Hematopoietic multipotent progenitor cell treated with erythropoietin and hydrocortisone succinate and interleukin-3 and kit ligand, for 8 days (in vitro differentiated cells): ENCODE measurements around the gene THEM5.

Experiments used
- DNase-seq: peaks from one replicate; pipeline ENCODE4 v3.0.0-alpha.2; 2015

THEM5 gene

DNA sequence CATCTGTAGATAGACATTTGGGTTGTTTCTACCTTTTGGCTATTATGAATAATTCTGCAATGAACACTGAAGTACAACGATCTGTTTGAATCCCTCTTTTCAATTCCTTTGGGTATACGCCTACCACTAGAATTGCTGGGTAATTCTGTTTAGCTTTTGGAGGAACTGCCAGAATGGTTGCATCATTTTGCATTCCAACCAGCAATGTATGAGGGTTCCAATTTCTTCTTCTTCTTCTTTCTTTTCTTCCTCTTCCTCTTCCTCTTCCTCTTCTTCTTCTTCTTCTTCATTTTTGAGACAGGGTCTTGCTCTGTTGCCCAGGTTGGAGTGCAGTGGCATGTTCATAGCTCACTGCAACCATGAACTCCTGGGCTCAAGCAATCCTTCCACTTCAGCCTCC is 13.8 kb upstream of the THEM5 start:
- DNase-seq, result no peak

- no peak for DNase-seq
Observed at GRCh38 chr1:151864411-151864810, 10.9 kb upstream of the THEM5 start.

GRCh38 chr1:151862604-151863003 is 9.1 kb upstream of the THEM5 start:
- peak; percentile 64 for DNase-seq

- no peak for DNase-seq
Observed at GRCh38 chr1:151860504-151861187, 7.1 kb upstream of the THEM5 start.

- DNase-seq, result no peak
Observed at GRCh38 chr1:151859891-151860293, 6.4 kb upstream of the THEM5 start.

GRCh38 chr1:151858886-151859665 is 5.6 kb upstream of the THEM5 start:
- no peak for DNase-seq

- DNase-seq, result no peak
Observed at GRCh38 chr1:151858030-151858746, 4.7 kb upstream of the THEM5 start.

- DNase-seq, result peak; percentile 55
Observed at GRCh38 chr1:151855933-151856332, 2.4 kb upstream of the THEM5 start.

DNA sequence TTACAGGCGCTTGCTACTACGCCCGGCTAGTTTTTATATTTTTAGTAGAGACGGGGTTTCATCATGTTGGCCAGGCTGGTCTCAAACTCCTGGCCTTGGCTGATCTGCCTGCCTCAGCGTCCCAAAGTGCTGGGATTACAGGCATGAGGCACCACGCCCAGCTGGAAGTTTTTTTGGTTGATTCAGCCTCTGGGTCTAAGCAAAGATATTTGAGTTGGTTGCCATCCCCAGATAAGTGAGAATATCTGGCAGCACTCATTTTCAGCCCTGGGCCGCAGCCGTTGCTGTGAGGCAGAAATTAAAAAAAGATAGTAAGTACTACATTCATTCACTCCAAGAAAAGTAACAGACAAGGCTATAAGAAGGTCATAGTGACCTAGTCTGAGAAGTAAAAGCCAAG is 2.0 kb upstream of the THEM5 start:
- peak; percentile 82 for DNase-seq

GRCh38 chr1:151854658-151855057 is 1.1 kb upstream of the THEM5 start:
- no peak for DNase-seq

- DNase-seq, result no peak
Observed at GRCh38 chr1:151852733-151853132, 779 bp downstream of the THEM5 start.

DNA sequence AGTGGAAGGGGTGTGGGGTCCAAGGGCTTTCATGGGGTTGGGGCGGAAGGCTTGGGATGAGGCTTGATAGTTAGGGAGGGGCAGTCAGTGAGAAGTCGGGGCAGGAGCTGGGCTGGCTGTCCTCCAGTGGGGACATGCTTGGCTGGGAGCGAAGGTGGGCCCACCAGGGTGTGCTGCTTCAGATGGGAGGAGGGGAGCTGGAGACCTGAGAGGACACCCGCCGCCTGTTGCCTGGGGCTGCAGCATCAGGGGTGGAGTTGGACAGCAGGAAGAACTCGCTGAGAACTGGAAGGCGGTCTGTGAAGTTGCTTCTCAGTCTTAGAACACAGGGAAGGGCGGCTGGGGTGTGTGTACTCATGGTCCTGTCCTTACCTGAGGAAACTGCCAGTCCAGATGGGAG is 1.6 kb downstream of the THEM5 start:
- no peak for DNase-seq

GRCh38 chr1:151849871-151850270 is 3.6 kb downstream of the THEM5 start:
- DNase-seq, result no peak

GRCh38 chr1:151849126-151849525 is 4.4 kb downstream of the THEM5 start:
- no peak for DNase-seq

DNA sequence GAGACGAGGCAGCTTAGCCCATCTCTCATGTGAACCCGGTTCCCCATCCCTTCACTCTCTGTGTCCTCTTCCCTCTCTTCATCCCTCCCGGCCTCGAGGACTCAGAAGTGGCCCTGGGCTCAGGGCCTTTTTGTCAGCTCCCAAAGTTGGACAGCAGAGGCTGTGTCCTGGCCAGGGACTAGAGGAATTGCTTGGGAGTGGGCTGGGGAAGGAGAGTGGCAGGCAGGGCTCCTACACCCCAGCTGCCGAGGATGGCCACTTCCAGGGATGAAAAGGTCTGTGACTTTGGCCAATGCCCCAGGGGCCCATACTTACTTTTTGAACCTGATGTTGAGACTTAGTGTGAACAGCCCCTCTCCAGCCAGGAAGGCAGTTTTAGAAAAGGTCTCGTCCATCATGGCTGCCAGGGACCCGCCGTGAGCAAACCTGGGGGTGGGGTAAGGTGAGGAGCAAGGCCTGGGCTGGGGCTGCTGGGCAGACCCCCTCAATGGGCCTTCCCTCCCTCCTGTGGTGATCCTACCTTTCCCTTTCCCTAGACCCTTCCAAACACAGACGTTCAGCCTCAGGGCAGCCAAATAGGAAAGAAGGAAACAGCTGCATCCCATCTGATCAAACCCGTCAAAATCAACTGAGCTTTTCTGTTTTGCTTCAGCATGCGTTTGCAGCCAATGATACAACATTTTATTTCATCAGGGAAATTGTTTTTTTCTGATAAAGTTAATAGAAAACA is 5.5 kb downstream of the THEM5 start:
- DNase-seq, result no peak

- DNase-seq, result no peak
Observed at GRCh38 chr1:151846686-151847237, 6.8 kb downstream of the THEM5 start.

DNA sequence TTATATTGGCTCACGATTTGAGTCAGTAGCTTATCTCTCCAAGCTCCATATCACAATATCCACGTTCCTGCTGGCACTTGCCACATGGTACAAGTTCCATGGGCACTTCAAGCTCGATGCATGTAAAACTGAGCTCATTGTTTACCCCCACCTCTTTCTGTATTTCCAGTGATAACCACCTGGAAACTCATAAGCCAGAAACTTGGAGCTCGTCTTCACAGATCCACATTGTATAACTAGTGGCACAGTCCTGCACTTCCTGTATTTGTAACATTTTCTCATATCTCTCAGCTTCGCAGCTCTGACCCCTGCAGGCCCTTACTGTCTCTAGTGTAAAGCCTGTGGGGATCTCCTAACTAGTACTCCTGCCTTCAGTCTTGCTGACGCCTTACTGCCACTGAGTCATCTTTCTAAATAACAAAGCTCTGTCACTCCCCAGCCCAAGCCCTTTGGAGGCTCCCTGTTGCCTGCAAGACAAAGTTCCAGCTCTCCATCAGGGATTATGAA is 7.4 kb downstream of the THEM5 start:
- peak; percentile 31 for DNase-seq

DNA sequence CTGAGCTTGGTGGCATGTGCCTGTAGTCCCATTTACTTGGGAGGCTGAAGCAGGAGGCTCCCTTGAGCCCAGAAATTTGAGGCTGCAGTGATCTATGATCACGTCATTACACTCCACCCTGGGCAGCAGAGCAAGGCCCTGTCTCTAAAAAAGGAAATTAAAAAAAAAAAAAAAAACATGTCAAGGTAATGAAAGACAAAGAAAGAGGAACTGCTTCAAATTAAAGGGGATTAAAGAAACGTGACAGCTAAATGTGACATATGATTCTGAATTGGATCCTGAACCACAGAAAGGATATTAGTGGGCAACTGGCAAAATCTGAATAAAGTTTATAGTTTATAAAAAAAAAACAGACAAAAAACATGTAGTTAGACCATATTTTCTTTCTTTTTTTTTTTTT is 10.1 kb downstream of the THEM5 start:
- no peak for DNase-seq

DNA sequence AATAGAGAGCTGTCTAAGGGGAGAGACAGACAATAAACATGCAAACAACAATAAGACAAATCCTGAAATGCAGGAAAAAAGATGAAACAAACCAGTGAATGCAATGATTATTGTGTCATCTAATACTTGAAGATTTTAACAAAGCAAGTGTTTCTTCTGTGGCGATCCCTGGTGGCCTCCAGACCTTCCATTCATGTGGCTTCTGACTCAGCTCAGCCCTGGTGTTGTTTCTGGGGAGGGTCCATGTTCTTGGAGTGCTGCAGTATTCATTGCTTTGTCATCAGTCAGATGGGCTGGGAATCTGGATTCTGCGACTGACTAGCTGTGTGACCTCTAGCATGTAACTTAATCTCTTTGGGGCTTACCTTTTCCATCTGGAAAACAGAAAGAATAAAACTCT is 12.4 kb downstream of the THEM5 start:
- DNase-seq, result no peak

DNA sequence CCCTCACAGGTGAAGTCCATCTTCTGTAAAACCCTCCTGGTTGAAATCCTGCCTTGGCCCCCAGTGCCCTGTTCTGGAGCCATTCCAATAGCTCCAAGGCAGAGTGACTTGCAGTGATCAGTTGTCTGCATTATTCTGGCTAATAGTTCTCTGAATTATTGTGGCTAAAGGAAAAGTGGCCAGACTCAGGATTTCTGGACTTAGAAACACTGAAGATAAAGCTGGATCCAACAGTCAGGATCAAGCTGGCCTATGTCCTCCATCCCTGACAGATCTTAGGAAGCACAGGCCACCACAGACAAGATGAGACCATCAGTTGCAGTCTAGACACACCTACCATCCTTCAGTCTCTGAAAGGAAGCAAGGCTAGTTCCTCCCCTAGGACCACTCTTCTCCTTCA is 13.1 kb downstream of the THEM5 start:
- no peak for DNase-seq

DNA sequence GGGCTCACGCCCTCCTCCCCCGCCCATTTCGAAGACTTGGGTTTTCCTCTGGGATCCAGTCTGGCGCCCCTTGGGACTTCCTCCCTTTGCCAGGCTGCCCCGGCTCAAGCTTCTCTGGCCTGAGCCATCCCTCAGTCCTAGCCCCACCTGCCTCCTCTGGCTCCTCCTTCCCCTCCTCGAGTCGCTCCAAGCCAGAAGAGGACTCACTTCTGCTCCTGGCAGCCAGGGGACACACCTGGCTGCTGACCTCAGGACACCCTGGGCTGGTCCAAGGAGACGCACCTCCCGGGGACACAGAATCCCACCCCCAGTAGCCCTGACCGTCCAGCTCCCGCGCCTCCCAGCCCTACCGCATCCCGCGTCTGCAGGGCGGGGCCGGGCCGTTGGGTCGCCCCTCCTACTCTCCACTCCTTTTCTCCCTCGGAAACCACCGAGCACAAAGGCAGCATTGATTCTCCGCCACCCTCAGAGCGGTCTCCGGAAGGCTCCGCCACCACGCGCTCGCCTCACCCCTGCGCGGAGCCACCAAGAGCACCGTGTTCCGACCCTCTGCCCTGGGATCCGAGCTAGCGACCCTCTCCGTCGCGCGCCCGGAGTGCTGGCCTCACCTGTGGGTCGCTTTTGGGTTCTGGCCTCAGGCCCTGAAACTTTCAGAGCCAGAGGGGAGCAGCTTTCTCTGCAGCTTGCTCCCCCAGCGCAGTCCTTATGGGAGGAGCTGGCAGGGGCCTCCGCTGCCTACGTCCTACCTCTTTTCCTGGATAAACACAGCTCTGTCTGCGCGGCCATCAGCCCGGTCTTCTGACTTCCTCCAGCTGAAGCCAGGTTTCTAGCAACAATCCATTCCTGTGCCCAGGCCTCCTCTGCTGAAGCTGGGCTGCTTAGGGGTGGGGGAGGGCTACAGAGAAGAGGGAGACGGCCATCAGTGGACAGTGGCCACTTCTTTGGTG is 13.8 kb downstream of the THEM5 start, which contains the start of gene C2CD4D:
TSS of gene C2CD4D (minus strand) at position 364 of the 947 bp plus-strand sequence. CDS start 831 bp downstream, outside the sequence.
- DNase-seq, result no peak
